ENCODE results near the gene RPAP3. TPM values are rescaled to one million over a fixed set of nuclear protein-coding genes. Genes with fewer than 3 reads are reported as not detected.
"Not testable (repeated sequence)": the region's sequence is repeated elsewhere in the genome, so short reads cannot be mapped to it uniquely, and the experiment has no call there.

Gene RPAP3
- total RNA-seq, 1 donor = 3.5 TPM

DNA sequence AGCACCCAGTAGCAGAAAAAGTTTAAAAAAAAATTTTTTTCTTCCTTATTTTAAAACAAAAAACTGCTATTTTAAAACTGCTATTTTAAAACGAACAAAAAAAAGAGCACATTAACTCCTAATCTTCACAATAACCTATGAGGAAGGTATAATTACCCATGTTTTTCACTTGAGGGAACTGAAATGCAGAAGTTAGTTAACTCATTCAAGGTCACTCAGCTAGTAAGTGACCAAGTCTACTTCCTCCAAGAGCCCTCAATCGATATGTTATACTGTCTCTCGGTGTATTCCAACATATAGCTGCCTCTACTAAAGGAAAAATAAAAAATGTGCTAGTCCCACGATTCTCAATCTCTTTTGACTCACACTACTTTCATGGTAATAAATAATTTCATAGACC lies 7.8 kb downstream of the RPAP3 start:
- no peak for DNase-seq (ENCODE audit: low read depth in 2 of 3, low spot score in 2 of 3)

DNA sequence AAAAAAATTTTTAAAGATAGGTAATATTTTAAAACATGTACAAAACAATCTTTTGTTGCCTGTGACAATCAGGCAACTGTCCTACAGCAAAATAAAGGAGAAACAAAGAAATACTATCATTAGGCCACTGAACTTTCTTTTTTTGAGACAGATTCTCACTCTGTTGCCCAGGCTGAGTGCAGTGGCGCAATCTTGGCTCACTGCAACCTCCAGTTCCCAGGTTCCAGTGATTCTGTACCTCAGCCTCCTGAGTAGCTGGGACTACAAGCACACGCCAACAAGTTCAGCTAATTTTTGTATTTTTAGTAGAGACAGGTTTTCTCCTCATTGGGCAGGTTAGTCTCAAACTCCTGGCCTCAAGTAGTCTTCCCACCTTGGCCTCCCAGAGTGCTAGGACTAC lies 16.6 kb downstream of the RPAP3 start:
- DNase-seq (ENCODE audit: low read depth in 2 of 3, low spot score in 2 of 3) = no peak

DNA sequence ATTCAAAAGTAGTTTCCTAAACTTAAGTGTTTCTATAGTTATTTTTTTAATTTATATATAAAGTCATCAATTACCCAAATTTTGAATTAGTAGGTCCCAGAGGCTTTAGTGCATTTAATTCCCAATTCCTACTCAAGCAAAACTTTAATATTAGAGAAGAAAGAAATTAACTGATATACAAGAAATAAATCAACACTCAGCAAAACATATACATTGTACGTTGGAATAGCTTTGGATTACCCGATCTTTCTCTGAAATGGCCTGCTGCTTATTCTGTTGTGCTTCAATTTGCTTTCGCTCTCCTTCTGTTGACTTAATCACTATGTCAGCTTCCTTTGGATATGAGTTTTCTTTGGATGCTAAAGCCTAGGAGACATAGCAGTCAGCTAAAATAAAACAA lies 18.2 kb downstream of the RPAP3 start:
- no peak for DNase-seq (ENCODE audit: low read depth in 2 of 3, low spot score in 2 of 3)

DNA sequence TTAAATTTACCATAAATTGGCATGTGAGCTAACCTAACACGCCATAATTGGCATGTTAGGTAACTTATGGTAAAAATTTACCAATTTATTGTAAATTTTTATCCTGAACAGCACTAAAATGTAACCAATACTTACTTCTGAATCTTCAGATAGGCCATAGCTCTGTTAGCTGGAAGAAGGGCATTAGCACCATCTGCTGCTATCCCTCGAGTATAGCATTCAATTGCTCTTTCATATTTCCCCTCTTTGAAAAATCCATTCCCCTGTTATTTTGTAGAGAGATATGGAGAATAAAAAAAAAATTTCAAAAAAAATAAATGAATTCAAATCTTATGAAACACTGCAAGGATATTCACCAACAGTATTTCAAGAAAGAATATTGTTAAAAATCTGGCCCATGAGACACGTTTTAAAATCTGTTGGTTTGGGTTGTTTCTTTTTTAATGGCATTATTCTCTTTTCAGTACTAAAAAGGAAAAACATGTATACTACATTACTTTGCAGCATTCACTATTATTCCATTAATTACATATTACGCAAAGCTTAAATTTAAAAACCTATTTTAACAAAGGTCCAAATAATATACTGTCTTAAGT lies 19.1 kb downstream of the RPAP3 start:
- peak in 2 of 3 donors; percentile 34 to 62 for DNase-seq (ENCODE audit: low read depth in 2 of 3, low spot score in 2 of 3)

DNA sequence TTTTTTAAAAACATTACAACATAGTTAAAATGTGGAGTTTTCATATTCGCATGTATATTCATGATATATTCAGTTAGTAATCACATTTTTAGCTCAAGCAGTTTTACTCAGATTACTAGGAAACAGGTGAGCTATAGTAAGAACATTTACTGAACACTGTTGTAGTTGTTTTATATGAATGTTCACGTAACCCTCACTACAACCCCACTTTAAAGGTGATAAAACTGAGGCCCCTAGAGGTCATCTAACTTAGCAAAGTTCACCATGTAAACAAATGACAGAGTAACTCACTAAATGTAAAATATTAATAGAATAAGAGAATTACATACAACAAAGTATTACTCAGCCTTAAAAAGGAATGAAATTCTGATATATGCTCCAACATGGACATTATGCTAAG lies 26.0 kb downstream of the RPAP3 start:
- DNase-seq (ENCODE audit: low read depth in 2 of 3, low spot score in 2 of 3) = no peak

DNA sequence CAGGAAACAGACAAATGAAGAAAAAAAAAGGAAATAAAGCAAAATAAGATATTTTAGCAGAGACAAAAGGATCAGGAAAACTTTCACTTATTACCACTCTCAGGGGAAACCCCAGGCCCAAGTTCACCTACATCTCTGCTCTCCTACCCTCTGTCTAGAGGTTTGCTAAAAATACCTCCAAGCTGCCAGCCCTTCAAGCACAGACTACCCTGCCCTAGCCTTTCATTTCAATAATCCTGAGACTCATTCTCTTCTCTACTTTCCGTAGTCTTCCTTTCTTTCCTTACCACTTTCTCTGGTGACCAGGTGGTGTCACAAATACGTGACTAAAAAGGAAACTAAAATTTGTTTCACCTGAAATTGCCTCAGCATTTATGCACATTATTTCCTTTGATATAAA lies 33.8 kb downstream of the RPAP3 start:
- no peak for DNase-seq (ENCODE audit: low read depth in 2 of 3, low spot score in 2 of 3)

DNA sequence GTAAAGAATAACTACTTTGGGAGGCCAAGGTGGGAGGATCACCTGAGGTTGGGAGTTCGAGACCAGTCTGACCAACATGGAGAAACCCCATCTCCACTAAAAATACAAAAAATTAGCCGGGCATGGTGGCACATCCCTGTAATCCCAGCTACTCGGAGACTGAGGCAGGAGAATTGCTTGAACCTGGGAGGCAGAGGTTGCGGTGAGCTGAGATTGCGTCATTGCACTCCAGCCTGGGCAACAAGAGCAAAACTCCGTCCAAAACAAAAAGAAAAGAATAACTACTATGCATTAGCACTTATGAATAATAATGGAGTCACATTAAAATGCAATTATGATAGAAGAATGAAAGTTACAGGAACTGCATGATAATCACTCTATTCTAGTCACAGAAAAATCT lies 37.9 kb downstream of the RPAP3 start:
- DNase-seq (ENCODE audit: low read depth in 2 of 3, low spot score in 2 of 3) = not testable (repeated sequence)

DNA sequence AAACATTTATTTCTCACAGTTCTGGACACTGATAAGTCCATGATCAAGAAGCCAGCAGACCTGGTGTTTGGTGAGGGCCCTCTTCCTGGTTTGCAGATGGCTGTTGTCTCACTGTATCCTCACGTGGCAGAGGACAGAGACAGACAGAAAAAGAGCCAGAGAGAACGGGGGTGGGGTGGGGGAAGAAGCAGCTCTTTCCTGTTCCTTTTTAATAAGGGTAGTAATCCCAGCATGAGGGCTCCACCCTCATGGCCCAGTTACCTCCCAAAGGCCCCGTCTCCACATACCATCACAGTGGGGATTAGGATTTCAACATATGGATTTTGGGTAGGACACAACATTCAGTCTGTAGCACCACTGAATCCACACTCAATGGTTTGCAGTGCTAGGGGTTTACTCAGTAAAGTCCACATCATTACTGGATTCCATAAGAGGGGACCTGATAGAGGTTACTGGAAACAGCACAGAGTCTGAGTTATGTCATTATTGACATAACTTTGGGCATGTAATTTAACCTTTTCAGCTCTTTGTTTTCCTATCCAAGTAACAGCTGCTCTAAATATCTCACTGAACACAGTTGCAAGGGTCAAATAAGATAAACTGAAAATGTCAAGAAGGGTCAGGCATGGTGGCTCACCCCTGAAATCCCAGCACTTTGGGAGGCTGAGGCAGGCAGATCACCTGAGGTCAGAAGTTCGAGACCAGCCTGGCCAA lies 53.2 kb downstream of the RPAP3 start:
- no peak for DNase-seq (ENCODE audit: low read depth in 2 of 3, low spot score in 2 of 3)

DNA sequence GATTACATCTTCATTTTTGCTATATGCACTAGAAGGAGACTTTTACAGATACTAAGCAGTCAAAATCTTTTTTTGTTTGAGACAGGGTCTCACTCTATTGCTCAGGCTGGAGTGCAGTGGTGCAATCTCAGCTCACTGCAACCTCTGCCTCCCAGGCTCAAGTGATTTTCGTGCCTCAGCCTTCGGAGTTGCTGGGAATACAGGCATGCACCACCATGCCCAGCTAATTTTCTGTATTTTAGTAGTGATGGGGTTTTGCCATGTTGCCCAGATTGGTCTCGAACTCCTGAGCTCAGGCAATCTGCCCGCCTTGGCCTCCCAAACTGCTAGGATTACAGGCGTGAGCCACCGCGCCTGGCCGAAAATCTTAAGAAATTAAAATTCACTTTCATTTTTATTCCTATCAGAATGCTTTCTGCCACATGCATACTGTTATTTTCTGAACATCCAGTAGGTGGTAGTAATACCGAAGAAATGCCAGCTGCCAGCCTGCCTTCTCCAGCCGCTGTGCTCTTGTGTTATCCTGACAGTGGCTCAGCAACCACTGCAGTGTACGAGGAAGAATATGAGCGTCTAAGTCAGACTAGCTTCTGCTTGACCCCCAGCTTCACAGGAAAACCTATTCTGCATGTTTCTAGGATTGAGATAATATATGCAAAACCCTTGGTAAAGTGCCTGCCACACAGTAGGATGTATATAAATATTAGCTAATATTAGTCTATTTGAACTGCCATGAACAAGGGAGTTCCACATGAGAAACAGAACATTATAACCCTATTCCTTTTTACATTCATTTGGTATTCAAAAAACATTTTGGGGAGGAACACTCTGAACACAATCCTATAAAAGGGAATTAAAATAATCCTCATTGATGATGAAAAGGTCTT lies 54.2 kb downstream of the RPAP3 start:
- peak in 2 of 3 donors; percentile 59 to 84 for DNase-seq (ENCODE audit: low read depth in 2 of 3, low spot score in 2 of 3)

DNA sequence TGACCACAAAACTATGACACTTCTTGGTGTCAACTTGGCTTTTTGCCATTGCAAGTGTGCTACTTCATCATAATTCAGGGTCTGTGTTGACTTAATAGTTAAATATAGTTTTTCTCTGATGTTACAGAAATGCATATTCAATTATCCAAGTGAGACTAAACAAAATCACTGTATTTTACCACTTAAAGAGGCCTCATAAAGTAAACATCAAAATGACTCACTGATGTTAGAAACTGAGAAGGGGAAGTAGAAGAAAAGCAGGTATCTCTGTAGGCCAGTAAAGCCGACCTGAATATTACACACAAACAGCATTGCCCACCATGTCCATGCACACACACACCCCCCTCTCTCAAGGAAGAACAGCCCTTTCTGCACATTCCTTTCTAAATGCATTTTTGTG lies 55.4 kb downstream of the RPAP3 start:
- no peak for DNase-seq (ENCODE audit: low read depth in 2 of 3, low spot score in 2 of 3)

DNA sequence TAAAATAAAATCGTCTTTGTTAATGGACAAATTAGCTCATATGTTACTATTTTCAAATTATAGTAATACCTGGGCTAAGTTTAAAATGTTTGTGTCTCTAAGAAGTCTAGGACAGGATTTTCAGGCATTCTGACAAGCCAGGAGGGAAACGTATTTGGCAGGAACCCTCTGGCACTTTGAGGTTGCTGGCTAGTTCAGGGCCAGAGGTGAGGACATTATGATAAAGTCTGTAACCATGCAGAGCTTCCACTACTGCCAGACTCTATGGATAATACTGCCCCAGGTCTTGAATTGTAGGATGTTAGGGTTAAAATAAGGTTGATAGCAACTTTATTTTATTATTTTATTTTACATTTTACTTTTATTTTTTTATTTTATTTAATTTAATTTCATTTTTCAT lies 56.4 kb downstream of the RPAP3 start:
- DNase-seq (ENCODE audit: low read depth in 2 of 3, low spot score in 2 of 3) = no peak

DNA sequence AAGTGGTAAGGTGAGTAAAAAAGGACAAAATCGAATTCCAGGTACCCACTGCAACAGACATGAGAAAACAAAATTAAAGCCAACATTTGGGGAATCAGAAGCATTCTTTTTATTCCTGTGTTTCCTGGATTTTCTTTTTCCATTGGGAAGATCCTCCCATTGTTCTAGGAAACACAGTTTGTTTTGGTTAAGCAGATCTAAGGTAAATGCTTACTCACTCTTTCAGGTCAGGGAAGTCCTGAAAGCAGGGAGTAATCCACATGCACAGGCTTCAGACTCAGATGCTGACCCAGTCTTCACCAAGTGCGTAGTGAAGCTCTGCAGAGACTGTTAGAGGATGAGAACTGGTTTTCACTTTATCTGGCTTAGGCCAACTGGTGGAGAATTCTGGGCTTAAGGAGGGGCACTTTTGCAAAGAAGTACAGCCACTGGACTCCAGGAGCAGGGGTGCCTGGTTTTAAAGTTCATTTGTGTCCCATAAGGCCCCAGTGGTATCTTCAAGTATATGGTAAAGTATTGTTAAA lies 57.7 kb downstream of the RPAP3 start:
- no peak for DNase-seq (ENCODE audit: low read depth in 2 of 3, low spot score in 2 of 3)

DNA sequence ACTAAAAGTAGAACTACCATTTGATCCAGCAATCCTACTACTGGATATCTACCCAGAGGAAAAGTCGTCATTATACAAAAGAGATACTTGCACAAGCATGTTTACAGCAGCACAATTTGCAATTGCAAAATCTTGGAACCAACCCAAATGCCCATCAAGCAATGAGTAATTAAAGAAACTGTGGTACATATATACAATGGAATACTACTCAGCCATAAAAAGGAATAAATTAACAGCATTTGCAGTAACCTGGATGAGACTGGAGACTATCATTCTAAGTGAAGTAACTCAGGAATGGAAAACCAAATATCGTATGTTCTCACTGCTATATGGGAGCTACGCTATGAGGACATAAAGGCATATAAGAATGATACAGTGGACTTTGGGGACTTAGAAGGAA lies 63.5 kb downstream of the RPAP3 start:
- not testable (repeated sequence) for DNase-seq (ENCODE audit: low read depth in 2 of 3, low spot score in 2 of 3)

DNA sequence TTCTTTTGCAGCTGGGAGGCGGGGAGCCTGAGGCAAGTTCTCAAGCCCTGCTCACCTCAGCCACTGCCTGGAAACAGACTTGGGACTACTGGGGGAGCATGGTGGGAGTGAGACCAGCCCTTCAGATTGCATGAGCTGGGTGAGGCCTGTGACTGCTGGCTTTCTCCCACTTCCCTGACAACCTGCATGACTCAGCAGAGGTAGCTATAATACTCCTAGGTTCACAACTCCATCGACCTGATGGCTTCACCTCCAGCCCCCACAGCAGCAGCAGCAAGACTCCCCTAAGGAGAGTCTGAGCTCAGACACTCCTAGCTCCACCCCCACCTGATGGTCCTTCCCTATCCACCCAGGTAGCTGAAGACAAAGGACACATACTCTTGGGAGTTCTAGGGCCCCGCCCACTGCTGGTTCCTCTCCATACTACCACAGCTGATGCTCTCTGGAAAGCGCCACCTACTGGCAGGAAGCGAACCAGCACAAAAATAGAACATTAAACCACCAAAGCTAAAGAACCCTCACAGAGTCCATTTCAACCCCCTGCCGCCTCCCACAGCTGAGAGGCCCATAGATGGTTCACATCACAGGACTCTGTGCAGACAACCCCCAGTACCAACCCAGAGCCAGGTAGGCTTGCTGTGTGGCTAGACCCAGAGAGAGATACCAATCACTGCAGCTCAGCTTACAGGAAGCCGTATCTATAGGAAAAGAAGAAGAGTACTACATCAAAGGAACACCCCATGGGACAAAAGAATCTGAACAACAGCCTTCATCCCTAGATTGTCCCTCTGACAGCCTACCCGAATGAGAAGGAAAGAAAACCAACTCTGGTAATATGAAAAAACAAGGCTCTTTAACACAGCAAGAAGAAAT lies 68.7 kb downstream of the RPAP3 start:
- DNase-seq (ENCODE audit: low read depth in 2 of 3, low spot score in 2 of 3) = no peak

DNA sequence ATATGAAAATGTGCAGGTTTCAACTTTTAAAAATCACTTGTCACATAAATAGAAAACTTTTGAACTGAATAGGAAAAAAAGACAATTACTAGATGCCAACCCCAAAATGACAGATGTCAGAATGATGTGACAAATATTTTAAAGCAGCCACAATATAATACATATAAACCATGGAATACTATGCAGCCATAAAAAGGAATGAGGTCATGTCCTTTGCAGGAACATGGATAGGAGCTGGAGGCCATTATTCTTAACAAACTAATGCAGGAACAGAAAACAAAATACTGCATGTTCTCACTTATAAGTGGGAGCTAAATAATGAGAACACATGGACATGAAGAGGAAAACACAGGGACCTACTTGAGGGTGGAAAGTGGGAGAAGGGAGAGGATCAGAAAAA lies 70.1 kb downstream of the RPAP3 start:
- not testable (repeated sequence) for DNase-seq (ENCODE audit: low read depth in 2 of 3, low spot score in 2 of 3)

DNA sequence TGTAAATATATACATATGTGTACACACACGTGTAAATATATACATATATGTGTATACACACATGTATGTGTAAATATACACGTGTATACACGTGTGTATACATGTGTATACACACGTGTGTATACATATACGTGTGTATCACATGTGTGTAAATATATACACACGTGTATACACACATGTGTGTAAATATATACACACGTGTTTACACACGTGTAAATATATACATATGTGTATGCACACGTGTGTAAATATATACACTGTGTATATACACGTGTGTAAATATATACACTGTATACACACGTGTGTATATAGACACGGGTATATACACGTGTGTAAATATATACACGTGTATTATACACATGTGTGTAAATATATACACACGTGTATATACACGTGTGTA lies 71.7 kb downstream of the RPAP3 start:
- DNase-seq (ENCODE audit: low read depth in 2 of 3, low spot score in 2 of 3) = no peak

DNA sequence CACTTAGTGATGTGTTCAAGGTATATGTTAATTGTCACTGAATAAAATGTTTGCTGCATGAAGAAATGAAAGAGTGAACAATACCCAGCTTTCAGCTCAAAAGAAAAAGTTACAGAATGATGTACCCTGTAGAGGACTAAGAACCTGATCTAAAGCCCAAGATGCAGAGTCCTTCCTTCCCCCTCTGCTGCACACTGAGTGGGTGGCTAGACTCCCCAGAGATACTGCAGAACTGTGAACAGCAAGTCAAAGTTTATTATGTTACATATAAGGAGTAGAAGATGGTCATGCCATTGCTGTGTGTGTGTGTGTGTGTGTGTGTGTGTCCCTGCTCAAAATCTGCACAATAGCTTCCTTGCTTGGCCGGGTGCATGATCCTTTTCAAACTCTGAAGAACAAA lies 83.9 kb downstream of the RPAP3 start:
- DNase-seq (ENCODE audit: low read depth in 2 of 3, low spot score in 2 of 3) = no peak

DNA sequence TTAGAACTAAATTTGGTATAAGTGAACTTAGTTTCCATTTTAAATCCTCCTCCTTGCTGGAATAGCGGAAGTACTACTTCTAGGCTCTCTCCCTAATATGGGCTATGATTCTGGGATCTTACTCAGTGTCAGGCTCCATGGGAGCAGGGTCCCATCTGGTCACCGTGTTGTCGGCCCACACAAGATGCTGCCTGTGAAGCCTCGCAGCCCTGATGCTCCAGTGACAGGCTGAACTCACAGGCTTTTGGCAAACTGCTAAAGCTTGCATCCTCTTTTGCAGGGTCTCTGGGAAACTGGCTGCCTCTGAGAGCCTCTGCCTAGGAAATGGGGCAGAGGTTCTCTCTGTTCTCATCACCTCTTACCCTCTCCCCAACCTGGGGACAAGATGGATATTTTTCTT lies 88.4 kb downstream of the RPAP3 start:
- no peak for DNase-seq (ENCODE audit: low read depth in 2 of 3, low spot score in 2 of 3)

DNA sequence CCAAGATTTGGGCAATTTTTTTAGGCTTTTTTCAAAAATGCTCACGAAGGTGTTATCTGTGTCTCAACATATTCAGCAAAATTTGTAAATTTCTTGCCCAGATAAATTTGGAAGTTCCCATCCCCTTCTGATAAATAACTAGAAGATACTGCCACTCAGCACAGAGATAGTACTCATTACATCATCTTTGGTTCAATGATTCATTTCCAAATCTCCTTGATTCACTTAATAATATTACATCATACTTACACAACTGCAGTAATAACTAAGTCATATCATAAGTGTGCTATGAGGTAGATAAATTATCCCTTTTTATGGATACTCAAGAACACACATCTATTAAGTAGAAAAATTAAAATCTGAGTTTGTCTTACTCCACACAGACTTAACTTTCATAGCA lies 89.4 kb downstream of the RPAP3 start:
- DNase-seq (ENCODE audit: low read depth in 2 of 3, low spot score in 2 of 3) = no peak

DNA sequence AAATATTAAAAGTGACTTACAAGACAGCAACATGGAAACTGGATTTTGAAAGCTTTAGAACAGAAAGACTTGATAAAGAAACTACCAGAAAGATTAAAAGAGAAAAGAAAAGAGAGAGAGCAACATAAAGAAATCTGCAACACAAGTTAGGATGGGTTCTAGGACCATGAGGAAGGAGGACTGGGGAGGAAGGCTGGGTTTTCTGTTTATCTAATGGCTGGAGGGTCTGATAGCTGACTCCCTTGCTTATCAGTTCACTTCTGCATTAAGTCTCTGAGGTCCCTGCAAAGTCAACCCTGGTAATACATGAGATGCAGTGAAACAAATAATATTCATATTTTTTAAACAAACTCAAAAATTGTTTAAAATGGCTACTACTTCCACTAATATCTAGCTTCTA lies 90.1 kb downstream of the RPAP3 start:
- DNase-seq (ENCODE audit: low read depth in 2 of 3, low spot score in 2 of 3) = no peak

DNA sequence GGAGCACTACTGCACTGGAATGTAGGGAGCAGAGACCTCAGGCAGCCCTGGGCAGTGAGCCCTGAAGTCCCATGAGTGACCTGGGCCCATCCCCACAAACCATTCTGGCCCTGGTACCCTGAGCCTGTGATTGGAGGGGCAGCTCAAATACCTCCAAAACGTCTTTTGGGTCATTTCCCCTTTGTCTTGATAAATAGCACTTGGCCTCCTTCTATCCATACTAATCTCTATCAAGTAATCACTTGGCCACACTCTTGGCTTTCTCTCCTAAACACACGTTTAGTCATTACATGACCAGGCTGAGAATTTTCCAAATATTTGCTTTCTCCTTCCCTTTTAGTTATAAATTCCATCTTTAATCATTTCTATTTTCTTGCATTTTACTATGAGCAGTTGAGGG lies 91.3 kb downstream of the RPAP3 start:
- DNase-seq (ENCODE audit: low read depth in 2 of 3, low spot score in 2 of 3) = no peak
